PFSK-1 (cell line): ENCODE results near the gene GRXCR1.

ENCODE experiments used
- FOXP2 ChIP-seq: optimal IDR thresholded peaks from 2 replicates; pipeline ENCODE3; 2011; ENCODE audit warnings: borderline replicate concordance, control low read depth, inconsistent platforms; ENCODE audit not compliant: insufficient read depth; ENCODE audit errors: extremely low read length, extremely low read depth
- POLR2AphosphoS5 ChIP-seq: IDR thresholded peaks from 2 replicates; pipeline ENCODE4 v1.6.1; 2012; ENCODE audit warnings: low read depth, mild to moderate bottlenecking, control low read depth, low read length, moderate library complexity
- REST ChIP-seq, 2 experiments: IDR thresholded peaks; 2 replicates each; pipeline versions ENCODE4 v1.6.1 to v1.8.0; 2011 to 2012; ENCODE audit warnings: low read depth in 2 of 2, low read length in 2 of 2, control low read depth in 1 of 2, inconsistent platforms in 1 of 2, mild to moderate bottlenecking in 1 of 2, moderate library complexity in 1 of 2; ENCODE audit not compliant: insufficient read depth in 1 of 2
- SIN3A ChIP-seq: IDR thresholded peaks from 2 replicates; pipeline ENCODE4 v1.6.1; 2012; ENCODE audit warnings: mild to moderate bottlenecking, low read length, moderate library complexity, borderline replicate concordance; ENCODE audit not compliant: insufficient read depth
- TAF1 ChIP-seq: IDR thresholded peaks from 2 replicates; pipeline ENCODE4 v1.6.1; 2012; ENCODE audit warnings: low read length, control low read depth, borderline replicate concordance; ENCODE audit not compliant: insufficient read depth

The GRXCR1 gene

GRCh38 chr4:42917296-42917695 is 24.8 kb downstream of the GRXCR1 start:
- no peak for TF ChIP-seq REST (IDR thresholded peaks at IDR 0.05; ENCODE audit: insufficient read depth in 1 of 2, low read depth in 2 of 2, low read length in 2 of 2)
- TF ChIP-seq SIN3A, result no peak
- no peak for TF ChIP-seq TAF1
- no peak for TF ChIP-seq POLR2AphosphoS5
- no peak for TF ChIP-seq FOXP2

- TF ChIP-seq SIN3A, result no peak
- TF ChIP-seq TAF1, result no peak
- no peak for TF ChIP-seq FOXP2
- TF ChIP-seq REST (IDR thresholded peaks at IDR 0.05; ENCODE audit: insufficient read depth in 1 of 2, low read depth in 2 of 2, low read length in 2 of 2), result no peak
- TF ChIP-seq POLR2AphosphoS5, result no peak
Observed at GRCh38 chr4:42923431-42923830, 30.9 kb downstream of the GRXCR1 start.

- TF ChIP-seq TAF1, result no peak
- TF ChIP-seq FOXP2, result no peak
- TF ChIP-seq SIN3A, result no peak
- no peak for TF ChIP-seq POLR2AphosphoS5
- no peak for TF ChIP-seq REST (IDR thresholded peaks at IDR 0.05; ENCODE audit: insufficient read depth in 1 of 2, low read depth in 2 of 2, low read length in 2 of 2)
Observed at GRCh38 chr4:42925921-42926320, 33.4 kb downstream of the GRXCR1 start.

- TF ChIP-seq SIN3A (no peak), TAF1 (no peak), REST (IDR thresholded peaks at IDR 0.05; ENCODE audit: insufficient read depth in 1 of 2, low read depth in 2 of 2, low read length in 2 of 2) (no peak), POLR2AphosphoS5 (no peak), FOXP2 (no peak)
Observed at GRCh38 chr4:42927946-42928345, 35.4 kb downstream of the GRXCR1 start.

- TF ChIP-seq TAF1 (no peak), FOXP2 (no peak), SIN3A (no peak), POLR2AphosphoS5 (no peak), REST (IDR thresholded peaks at IDR 0.05; ENCODE audit: insufficient read depth in 1 of 2, low read depth in 2 of 2, low read length in 2 of 2) (no peak)
Observed at GRCh38 chr4:42928582-42928981, 36.1 kb downstream of the GRXCR1 start.
